ENCODE data around the gene CCNK.
A peak's percentile ranks its signal among the peaks of the same experiment; 100 is the strongest.

CCNK gene

DNA sequence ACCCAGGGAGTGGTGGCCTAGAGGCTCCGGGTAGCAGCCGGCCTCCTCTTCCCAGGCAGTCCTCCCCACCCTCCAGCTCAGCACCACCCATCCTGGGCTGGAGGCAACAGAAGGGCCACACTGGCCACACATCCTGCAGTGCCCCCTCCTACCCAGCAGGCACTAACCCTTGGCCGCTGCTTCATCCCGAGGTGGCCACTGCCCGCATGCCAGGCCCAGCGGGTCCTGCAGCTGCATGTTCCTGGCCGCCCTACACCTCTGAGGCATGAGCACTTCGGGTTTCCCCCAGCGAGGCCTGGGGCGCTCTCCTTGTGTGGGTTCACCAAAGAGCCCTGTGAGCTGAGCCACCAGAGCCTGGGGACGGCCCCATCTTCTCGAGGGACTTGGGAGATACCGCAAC lies 61.4 kb downstream of the CCNK start:
- Histone ChIP-seq H3K9ac (ENCODE audit: low read depth, low read length) (no peak overlapping the region), H3K4me3 (ENCODE audit: low read length) (no peak overlapping the region), H3K36me3 (ENCODE audit: insufficient read depth, low read length) (no peaks in the 10 kb centered on the region), H3K4me2 (ENCODE audit: low read length) (no peak overlapping the region), H3K9me3 (replicated peaks; ENCODE audit: low read length) (no peaks in the 10 kb centered on the region), H3K27me3 (ENCODE audit: control insufficient read depth, insufficient read depth, low read length) (peaks cover 40% of the 10 kb centered on the region), H3K4me1 (ENCODE audit: control insufficient read depth, insufficient read depth, low read length) (peaks cover 5% of the 10 kb centered on the region)

DNA sequence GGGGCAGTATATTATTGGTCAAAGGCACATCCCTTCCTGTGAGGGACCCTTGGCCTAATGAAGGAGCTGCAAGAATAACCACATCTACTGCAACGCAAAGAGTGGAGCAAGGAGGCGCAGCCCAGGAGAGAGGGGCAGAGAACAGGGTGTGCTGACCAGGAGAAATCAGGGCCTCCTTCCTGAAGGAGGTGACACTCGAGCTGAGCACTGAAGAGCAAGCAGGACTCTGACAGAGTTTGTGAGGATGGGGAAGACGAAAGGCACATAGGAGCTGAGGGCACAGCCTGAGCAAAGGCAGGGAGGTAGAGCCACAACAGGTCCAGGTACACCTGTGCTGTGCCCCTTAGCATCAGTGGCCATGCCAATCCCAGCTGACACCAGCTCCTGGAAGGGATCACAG lies 62.2 kb downstream of the CCNK start:
- H3K4me1 ChIP-seq (ENCODE audit: control insufficient read depth, insufficient read depth, low read length) = no peaks in the 10 kb centered on the region
- H3K9me3 ChIP-seq (replicated peaks; ENCODE audit: low read length) = no peaks in the 10 kb centered on the region
- H3K4me2 ChIP-seq (ENCODE audit: low read length) = no peak overlapping the region
- H3K4me3 ChIP-seq (ENCODE audit: low read length) = no peak overlapping the region
- no peak overlapping the region for H3K9ac ChIP-seq (ENCODE audit: low read depth, low read length)
- H3K36me3 ChIP-seq (ENCODE audit: insufficient read depth, low read length) = no peaks in the 10 kb centered on the region
- H3K27me3 ChIP-seq (ENCODE audit: control insufficient read depth, insufficient read depth, low read length) = peaks cover 47% of the 10 kb centered on the region

DNA sequence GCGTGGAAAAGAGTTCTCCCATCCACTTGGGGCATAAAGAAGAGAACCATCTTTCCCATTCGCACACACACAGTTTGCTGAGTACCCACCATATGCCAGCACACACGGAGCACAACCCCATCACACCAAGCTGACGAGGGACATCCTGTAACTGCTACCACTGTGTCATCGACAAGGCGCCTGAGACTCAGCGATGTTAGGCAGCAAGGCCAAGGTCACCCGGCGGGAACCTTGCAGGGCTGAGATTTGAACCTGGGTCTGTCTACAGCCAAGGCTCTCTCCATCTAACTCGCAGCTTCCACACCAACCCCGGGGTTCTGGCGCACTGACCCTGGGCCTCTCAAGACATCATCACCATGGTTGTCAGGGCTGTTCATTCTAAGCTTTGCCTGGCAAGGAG lies 62.8 kb downstream of the CCNK start:
- H3K4me2 ChIP-seq (ENCODE audit: low read length) = no peak overlapping the region
- H3K4me1 ChIP-seq (ENCODE audit: control insufficient read depth, insufficient read depth, low read length) = no peaks in the 10 kb centered on the region
- H3K27me3 ChIP-seq (ENCODE audit: control insufficient read depth, insufficient read depth, low read length) = peaks cover 53% of the 10 kb centered on the region
- H3K36me3 ChIP-seq (ENCODE audit: insufficient read depth, low read length) = no peaks in the 10 kb centered on the region
- no peak overlapping the region for H3K4me3 ChIP-seq (ENCODE audit: low read length)
- no peaks in the 10 kb centered on the region for H3K9me3 ChIP-seq (replicated peaks; ENCODE audit: low read length)
- no peak overlapping the region for H3K9ac ChIP-seq (ENCODE audit: low read depth, low read length)

DNA sequence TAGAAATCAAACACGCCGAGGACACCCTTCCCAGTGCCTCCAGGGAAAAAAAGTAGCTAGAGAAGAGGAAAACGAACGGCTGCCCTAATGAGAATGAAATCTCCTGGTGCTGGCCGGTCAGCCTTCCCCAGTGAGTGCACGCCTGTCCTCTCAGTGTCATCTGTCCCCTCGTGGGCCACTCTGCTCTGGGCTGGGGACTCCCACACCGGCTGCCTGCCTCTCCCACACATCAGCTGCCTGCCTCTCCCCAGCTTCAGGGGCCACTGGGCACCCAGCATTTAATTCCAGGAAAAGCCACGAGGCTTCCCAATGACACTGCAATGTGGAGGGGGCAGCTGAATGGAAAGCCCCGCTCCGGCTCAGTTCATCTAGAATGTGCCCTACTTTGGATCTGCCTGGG lies 63.8 kb downstream of the CCNK start:
- Histone ChIP-seq H3K4me2 (ENCODE audit: low read length) (no peak overlapping the region), H3K27me3 (ENCODE audit: control insufficient read depth, insufficient read depth, low read length) (peaks cover 63% of the 10 kb centered on the region), H3K36me3 (ENCODE audit: insufficient read depth, low read length) (no peaks in the 10 kb centered on the region), H3K9ac (ENCODE audit: low read depth, low read length) (no peak overlapping the region), H3K9me3 (replicated peaks; ENCODE audit: low read length) (no peaks in the 10 kb centered on the region), H3K4me3 (ENCODE audit: low read length) (no peak overlapping the region), H3K4me1 (ENCODE audit: control insufficient read depth, insufficient read depth, low read length) (no peaks in the 10 kb centered on the region)

DNA sequence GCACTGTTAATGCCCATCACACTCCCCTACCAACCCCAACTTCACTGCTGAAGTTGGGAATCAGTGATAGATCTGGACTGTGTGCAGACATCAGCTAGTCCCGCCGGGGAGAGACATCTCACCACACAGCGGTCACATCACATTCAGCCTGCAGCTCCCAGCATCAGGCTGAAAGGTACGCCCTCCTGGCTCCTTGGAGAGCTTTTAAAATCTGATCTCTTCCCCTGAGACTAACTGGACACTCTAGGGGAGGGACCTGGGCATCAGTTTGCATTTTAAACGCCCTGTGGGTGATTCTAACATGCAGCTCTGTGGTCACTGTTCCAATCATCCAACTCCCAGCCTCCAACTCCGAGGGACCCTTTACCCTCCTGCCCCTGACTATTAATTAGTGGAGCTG lies 64.4 kb downstream of the CCNK start:
- Histone ChIP-seq H3K4me3 (ENCODE audit: low read length) (no peak overlapping the region), H3K4me1 (ENCODE audit: control insufficient read depth, insufficient read depth, low read length) (no peaks in the 10 kb centered on the region), H3K4me2 (ENCODE audit: low read length) (no peak overlapping the region), H3K27me3 (ENCODE audit: control insufficient read depth, insufficient read depth, low read length) (peaks cover 68% of the 10 kb centered on the region), H3K9me3 (replicated peaks; ENCODE audit: low read length) (no peaks in the 10 kb centered on the region), H3K36me3 (ENCODE audit: insufficient read depth, low read length) (no peaks in the 10 kb centered on the region), H3K9ac (ENCODE audit: low read depth, low read length) (no peak overlapping the region)

DNA sequence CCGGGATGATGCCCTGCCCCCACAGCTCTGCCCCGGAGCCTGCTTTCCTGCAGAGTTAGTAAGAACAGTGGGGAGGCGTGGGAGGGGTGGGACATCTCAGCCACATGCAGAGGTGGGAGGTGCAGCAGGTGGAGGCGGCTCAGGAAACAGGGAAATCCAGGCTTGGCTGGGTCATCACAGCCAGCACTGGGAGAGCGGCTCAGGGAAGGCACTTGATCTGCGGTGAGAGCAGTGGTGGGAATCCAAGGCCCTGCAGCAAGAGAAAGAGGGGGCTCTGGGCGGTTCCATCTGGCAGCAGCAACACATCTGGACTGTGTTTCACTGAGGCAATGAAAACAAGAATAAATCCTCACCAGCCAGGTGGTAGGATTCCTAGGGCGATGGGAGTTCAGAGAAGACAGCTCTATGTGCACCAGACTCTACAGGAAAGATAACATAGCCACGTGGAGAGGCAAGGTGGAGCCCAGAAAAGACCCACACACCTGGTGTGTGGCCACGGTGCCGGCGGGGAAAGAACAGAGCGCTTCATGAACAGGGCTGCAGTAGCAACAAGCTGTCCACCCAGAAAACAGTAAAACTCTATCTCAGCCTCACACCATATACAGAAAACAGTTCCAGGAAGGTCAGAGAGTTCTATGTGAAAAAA lies 65.1 kb downstream of the CCNK start:
- Histone ChIP-seq H3K9me3 (replicated peaks; ENCODE audit: low read length) (no peaks in the 10 kb centered on the region), H3K9ac (ENCODE audit: low read depth, low read length) (no peak overlapping the region), H3K4me3 (ENCODE audit: low read length) (no peak overlapping the region), H3K4me2 (ENCODE audit: low read length) (no peak overlapping the region), H3K27me3 (ENCODE audit: control insufficient read depth, insufficient read depth, low read length) (peaks cover 69% of the 10 kb centered on the region), H3K4me1 (ENCODE audit: control insufficient read depth, insufficient read depth, low read length) (no peaks in the 10 kb centered on the region), H3K36me3 (ENCODE audit: insufficient read depth, low read length) (no peaks in the 10 kb centered on the region)

DNA sequence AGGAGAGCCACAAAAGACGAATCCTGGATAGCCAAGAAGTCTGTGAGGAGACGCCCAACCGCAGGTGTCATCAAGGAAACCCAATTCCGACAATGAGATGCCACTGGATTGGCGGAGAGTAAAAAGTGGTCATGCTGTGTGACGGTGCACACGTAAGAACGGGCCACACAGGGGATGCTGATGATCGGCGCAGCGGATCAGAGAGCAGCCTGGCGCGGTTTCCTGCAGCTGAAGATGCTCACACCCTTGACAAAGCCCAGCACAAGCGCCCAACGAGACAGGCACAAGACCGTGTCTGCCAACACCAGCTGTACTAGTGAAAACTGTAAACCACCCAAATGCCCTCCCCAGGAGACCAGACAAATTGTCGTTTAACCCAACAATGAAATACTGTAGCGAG lies 67.0 kb downstream of the CCNK start:
- H3K4me3 ChIP-seq (ENCODE audit: low read length) = no peak overlapping the region
- no peak overlapping the region for H3K9ac ChIP-seq (ENCODE audit: low read depth, low read length)
- peaks cover 62% of the 10 kb centered on the region for H3K27me3 ChIP-seq (ENCODE audit: control insufficient read depth, insufficient read depth, low read length)
- no peaks in the 10 kb centered on the region for H3K9me3 ChIP-seq (replicated peaks; ENCODE audit: low read length)
- H3K4me1 ChIP-seq (ENCODE audit: control insufficient read depth, insufficient read depth, low read length) = no peaks in the 10 kb centered on the region
- H3K4me2 ChIP-seq (ENCODE audit: low read length) = peak overlapping the region; percentile 15
- H3K36me3 ChIP-seq (ENCODE audit: insufficient read depth, low read length) = no peaks in the 10 kb centered on the region

DNA sequence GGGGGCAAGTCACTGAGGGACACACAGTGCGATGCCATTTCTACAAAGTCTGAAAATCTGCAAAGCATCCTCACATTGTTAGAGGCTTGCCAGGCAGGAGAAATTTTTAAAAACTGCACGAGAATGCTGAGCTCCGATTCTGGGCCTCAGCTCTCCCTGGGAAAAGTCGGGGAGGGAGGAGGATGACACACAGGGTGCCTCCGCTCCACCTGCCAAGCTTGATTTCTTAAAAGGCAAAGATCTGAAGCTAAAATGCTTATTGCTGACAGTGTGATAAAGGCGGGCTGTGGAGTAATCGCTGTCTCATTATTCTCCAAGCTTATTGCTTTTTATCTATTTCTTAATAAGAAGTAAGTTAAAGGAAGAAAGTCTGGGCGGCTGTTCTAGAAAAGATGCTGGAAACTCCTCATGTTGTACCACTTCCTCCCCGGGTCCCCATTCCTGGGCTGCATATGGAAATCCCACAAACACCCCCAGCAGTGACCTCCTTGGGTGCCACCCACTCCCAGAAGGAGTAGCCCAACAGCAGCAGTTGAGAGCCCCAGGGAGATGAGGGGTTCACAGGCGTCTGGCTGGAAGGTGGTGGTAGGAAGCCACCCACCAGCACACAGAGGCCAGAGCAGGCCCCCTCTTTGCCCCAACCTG lies 67.8 kb downstream of the CCNK start:
- H3K4me1 ChIP-seq (ENCODE audit: control insufficient read depth, insufficient read depth, low read length) = no peaks in the 10 kb centered on the region
- H3K36me3 ChIP-seq (ENCODE audit: insufficient read depth, low read length) = no peaks in the 10 kb centered on the region
- H3K27me3 ChIP-seq (ENCODE audit: control insufficient read depth, insufficient read depth, low read length) = peaks cover 62% of the 10 kb centered on the region
- no peaks in the 10 kb centered on the region for H3K9me3 ChIP-seq (replicated peaks; ENCODE audit: low read length)
- no peak overlapping the region for H3K9ac ChIP-seq (ENCODE audit: low read depth, low read length)
- H3K4me2 ChIP-seq (ENCODE audit: low read length) = no peak overlapping the region
- no peak overlapping the region for H3K4me3 ChIP-seq (ENCODE audit: low read length)

DNA sequence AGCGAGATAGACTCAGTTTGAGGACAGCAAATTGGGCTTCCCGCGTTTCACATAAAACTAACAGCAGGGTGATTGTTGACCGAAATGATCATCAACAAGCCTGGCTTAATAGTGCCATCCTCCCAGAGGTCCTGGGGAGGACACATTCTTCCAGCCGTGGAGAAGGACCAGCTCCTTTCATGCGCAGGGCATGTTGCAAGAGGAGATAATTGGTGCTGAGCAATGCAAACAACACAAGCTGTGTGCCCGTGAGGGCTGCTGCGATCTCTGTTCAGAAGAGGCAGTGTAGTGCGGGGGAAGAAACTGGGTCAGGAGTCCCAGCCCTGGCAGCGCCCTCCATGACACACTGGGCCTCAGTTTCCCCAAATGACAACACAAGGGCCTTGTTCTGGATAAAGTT lies 68.5 kb downstream of the CCNK start:
- H3K9me3 ChIP-seq (replicated peaks; ENCODE audit: low read length) = no peaks in the 10 kb centered on the region
- no peak overlapping the region for H3K4me3 ChIP-seq (ENCODE audit: low read length)

DNA sequence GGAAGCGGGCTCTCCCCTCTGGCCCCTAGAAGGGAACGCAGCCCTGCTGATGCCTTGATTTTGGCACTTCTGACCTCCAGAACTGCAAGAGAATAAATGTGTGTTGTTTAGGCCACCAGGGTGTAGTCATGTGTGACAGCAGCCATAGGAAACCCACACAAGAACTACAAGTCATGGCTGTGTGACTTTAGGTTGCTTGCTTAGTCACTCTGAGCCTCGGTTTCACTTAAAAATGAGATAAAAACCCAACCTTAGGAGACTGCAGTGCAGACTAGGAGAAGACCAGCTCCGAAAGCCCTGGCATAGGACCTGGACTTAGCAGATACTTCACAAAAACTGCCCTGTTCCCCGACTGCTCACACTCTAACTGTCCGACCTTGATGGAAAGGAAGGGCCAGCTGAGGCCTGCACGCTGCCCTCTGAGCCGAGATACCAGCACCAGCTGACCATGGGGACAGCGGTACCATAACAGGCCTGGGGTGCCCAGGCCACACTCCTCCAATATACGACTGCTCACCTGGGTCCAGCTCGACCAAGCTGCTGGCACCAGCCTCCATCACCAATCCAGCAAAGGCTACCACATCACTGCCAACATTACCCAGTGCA lies 69.3 kb downstream of the CCNK start:
- Histone ChIP-seq H3K36me3 (ENCODE audit: insufficient read depth, low read length) (no peaks in the 10 kb centered on the region), H3K4me2 (ENCODE audit: low read length) (no peak overlapping the region), H3K27me3 (ENCODE audit: control insufficient read depth, insufficient read depth, low read length) (peaks cover 56% of the 10 kb centered on the region), H3K4me1 (ENCODE audit: control insufficient read depth, insufficient read depth, low read length) (no peaks in the 10 kb centered on the region), H3K4me3 (ENCODE audit: low read length) (no peak overlapping the region), H3K9ac (ENCODE audit: low read depth, low read length) (no peak overlapping the region), H3K9me3 (replicated peaks; ENCODE audit: low read length) (no peaks in the 10 kb centered on the region)

More for the DNA sequence above, 68.5 kb downstream of the CCNK start:
- H3K4me1 ChIP-seq (ENCODE audit: control insufficient read depth, insufficient read depth, low read length) = no peaks in the 10 kb centered on the region
- no peak overlapping the region for H3K4me2 ChIP-seq (ENCODE audit: low read length)
- H3K9ac ChIP-seq (ENCODE audit: low read depth, low read length) = no peak overlapping the region
- H3K36me3 ChIP-seq (ENCODE audit: insufficient read depth, low read length) = no peaks in the 10 kb centered on the region
- H3K27me3 ChIP-seq (ENCODE audit: control insufficient read depth, insufficient read depth, low read length) = peaks cover 62% of the 10 kb centered on the region

DNA sequence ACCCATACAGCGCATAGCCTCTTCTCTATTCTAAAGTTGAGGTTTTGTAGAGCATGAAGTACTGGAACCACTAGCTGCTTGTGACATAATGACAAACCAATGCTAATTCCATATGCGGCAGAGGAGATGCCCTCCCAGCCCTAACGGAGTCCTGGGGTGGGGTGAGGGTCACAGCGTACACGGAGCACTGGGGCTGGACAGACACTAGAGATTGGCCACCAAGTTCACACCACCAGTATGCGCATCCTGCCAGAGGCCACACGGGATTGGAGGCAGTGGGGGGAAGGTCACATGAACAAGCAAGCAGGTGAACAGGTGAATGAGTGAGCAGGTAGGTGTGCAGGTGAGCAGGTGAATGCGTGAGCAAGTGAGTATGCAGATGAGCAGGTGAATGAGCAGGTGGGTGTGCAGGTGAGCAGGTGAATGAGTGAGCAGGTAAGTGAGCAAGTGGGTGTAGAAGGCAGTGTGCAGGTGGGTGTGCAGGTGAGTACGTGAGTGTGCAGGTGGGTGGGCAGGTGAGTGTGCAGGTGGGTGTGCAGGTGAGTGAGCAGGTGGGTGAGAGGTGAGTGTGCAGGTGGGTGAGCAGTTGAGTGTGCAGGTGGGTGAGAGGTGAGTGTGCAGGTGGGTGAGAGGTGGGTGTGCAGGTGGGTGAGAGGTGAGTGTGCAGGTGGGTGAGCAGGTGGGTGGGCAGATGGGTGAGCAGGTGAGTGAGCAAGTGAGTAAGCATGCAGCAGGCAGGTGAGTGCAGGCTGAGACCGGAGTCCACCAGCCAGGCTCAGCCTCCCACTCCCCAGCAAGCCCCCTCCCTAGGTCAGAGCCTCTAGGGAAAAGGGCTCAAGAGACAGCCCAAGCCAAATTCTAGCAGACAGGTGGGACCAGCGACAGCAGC lies 70.1 kb downstream of the CCNK start:
- Histone ChIP-seq H3K27me3 (ENCODE audit: control insufficient read depth, insufficient read depth, low read length) (peaks cover 48% of the 10 kb centered on the region), H3K4me3 (ENCODE audit: low read length) (no peak overlapping the region), H3K4me1 (ENCODE audit: control insufficient read depth, insufficient read depth, low read length) (no peaks in the 10 kb centered on the region), H3K4me2 (ENCODE audit: low read length) (no peak overlapping the region), H3K9ac (ENCODE audit: low read depth, low read length) (no peak overlapping the region), H3K9me3 (replicated peaks; ENCODE audit: low read length) (no peaks in the 10 kb centered on the region), H3K36me3 (ENCODE audit: insufficient read depth, low read length) (no peaks in the 10 kb centered on the region)
